Kidney (tissue), 14 donors: ENCODE measurements around the gene CORIN. TPM values are rescaled to one million over a fixed set of nuclear protein-coding genes. Genes with fewer than 3 reads are reported as not detected.
"Not testable (repeated sequence)": the region's sequence is repeated elsewhere in the genome, so short reads cannot be mapped to it uniquely, and the experiment has no call there.

ENCODE experiments used
- DNase-seq, 5 donors: peaks; one replicate each; pipeline ENCODE4 v3.0.0-alpha.2; 2013 to 2020
- FAIRE-seq: peaks from 2 replicates; lab custom pipeline; 2012; peaks lifted over from hg19 to GRCh38; lab: Jason Lieb, UNC
- H3K27ac ChIP-seq, 2 donors: one replicate each; pipeline ENCODE4 v1.7.0; 2013; ENCODE audit warnings: low read depth in 2 of 2, low read length in 2 of 2, inconsistent platforms in 1 of 2
- H3K27me3 ChIP-seq: one replicate; pipeline ENCODE4 v1.7.1; 2013; ENCODE audit warnings: low read length, inconsistent platforms; ENCODE audit not compliant: control insufficient read depth, insufficient read depth
- H3K36me3 ChIP-seq, 3 donors: one replicate each; pipeline versions ENCODE4 v1.7.0 to v1.7.1; 2013; ENCODE audit warnings: low read length in 3 of 3, control low read depth in 1 of 3, inconsistent platforms in 1 of 3; ENCODE audit not compliant: insufficient read depth in 3 of 3, control insufficient read depth in 2 of 3
- H3K4me1 ChIP-seq, 3 donors: one replicate each; pipeline versions ENCODE4 v1.7.0 to v1.7.1; 2013; ENCODE audit warnings: low read length in 3 of 3, inconsistent platforms in 1 of 3, low read depth in 1 of 3; ENCODE audit not compliant: control insufficient read depth in 2 of 3, insufficient read depth in 2 of 3
- H3K4me3 ChIP-seq, 3 donors: one replicate each; pipeline versions ENCODE4 v1.7.0 to v1.8.1; 2013; ENCODE audit warnings: low read length in 3 of 3, control low read depth in 1 of 3, inconsistent platforms in 1 of 3
- H3K9ac ChIP-seq, 3 donors: one replicate each; pipeline versions ENCODE4 v1.7.0 to v1.7.1; 2013; ENCODE audit warnings: low read length in 3 of 3, control low read depth in 1 of 3, inconsistent platforms in 1 of 3
- H3K9me3 ChIP-seq, 3 donors: one replicate each; pipeline versions ENCODE4 v1.7.0 to v1.7.1; 2013; ENCODE audit warnings: low read length in 3 of 3, control low read depth in 1 of 3, inconsistent platforms in 1 of 3; ENCODE audit not compliant: control insufficient read depth in 2 of 3, insufficient read depth in 1 of 3
- intact Hi-C: fragments of 100-400 bp; cut with DNase I; formaldehyde crosslinking; loops from one replicate; pipeline ENCODE4 v1.11.1; 2022
- polyA plus RNA-seq: library from polyadenylated mRNA; stranded (reverse); fragments of 350-450 nt; fragmentation: Illumina TruSeq; extraction: RNeasy Lipid Tissue Mini Kit (QIAGEN cat#74804); gene quantifications from one replicate; pipeline ENCODE4 v1.2.3, GENCODE V29; 2014; ENCODE audit warnings: low read depth, low replicate concordance; ENCODE audit not compliant: insufficient read depth
- total RNA-seq: library from RNA; stranded (reverse); fragmentation: NEBNext Ultra II Directional; extraction: Animal tissue kit (Norgen Biotek cat#: 25700); gene quantifications from one replicate; pipeline ENCODE4 v1.2.1, GENCODE V29; 2021
- TF ChIP-seq, protein P1 (sequence below): IDR thresholded peaks from 3 replicates; pipeline ENCODE4 v1.5.1; 2012; ENCODE audit warnings: mild to moderate bottlenecking, moderate library complexity, borderline replicate concordance; ENCODE audit not compliant: insufficient read depth; ENCODE audit errors: extremely low read depth
- donor health status: control.
- donor health status: control.
- donor health status: control.
- donor health status: control.
- donor health status: control.
- donor health status: DM: yes; HTN: yes; CAD: no.
- donor health status: Normal renal cell carcinoma (clear cell type).

The CORIN gene
- total and polyA plus RNA-seq, 2 donors from 2014 or later, result 0.75 to 2.6 TPM

GRCh38 chr4:47771020-47771419 is 66.8 kb downstream of the CORIN start:
- DNase-seq (no peak), FAIRE-seq (no peak)
- Histone ChIP-seq H3K27me3 (no peaks in the 10 kb centered on the region), H3K4me1 (no peaks in the 10 kb centered on the region), H3K36me3 (no peaks in the 10 kb centered on the region), H3K9ac (no peak overlapping the region), H3K27ac (no peak overlapping the region), H3K4me3 (no peak overlapping the region), H3K9me3 (no peaks in the 10 kb centered on the region)
- TF ChIP-seq, protein P1, sequence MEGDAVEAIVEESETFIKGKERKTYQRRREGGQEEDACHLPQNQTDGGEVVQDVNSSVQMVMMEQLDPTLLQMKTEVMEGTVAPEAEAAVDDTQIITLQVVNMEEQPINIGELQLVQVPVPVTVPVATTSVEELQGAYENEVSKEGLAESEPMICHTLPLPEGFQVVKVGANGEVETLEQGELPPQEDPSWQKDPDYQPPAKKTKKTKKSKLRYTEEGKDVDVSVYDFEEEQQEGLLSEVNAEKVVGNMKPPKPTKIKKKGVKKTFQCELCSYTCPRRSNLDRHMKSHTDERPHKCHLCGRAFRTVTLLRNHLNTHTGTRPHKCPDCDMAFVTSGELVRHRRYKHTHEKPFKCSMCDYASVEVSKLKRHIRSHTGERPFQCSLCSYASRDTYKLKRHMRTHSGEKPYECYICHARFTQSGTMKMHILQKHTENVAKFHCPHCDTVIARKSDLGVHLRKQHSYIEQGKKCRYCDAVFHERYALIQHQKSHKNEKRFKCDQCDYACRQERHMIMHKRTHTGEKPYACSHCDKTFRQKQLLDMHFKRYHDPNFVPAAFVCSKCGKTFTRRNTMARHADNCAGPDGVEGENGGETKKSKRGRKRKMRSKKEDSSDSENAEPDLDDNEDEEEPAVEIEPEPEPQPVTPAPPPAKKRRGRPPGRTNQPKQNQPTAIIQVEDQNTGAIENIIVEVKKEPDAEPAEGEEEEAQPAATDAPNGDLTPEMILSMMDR, result no peak
- intact Hi-C loops, result no loop called here

GRCh38 chr4:47767956-47768355 is 69.9 kb downstream of the CORIN start:
- H3K4me3 ChIP-seq, FAIRE-seq, H3K4me1 ChIP-seq, H3K9ac ChIP-seq, intact Hi-C loops, H3K27me3 ChIP-seq, DNase-seq, H3K36me3 ChIP-seq, H3K27ac ChIP-seq, H3K9me3 ChIP-seq: not testable (repeated sequence)

- Histone ChIP-seq H3K27me3 (no peaks in the 10 kb centered on the region), H3K4me3 (no peak overlapping the region), H3K27ac (no peak overlapping the region), H3K4me1 (no peaks in the 10 kb centered on the region), H3K9ac (no peak overlapping the region), H3K9me3 (no peaks in the 10 kb centered on the region), H3K36me3 (no peaks in the 10 kb centered on the region)
- DNase-seq, result no peak
- TF ChIP-seq, protein P1, result no peak
- intact Hi-C loops, result no loop called here
- FAIRE-seq, result no peak
Observed at GRCh38 chr4:47763279-47763678, 74.6 kb downstream of the CORIN start.

GRCh38 chr4:47762376-47763266 is 75.2 kb downstream of the CORIN start:
- no peaks in the 10 kb centered on the region for H3K36me3 ChIP-seq
- intact Hi-C loops, result no loop called here
- no peaks in the 10 kb centered on the region for H3K9me3 ChIP-seq
- H3K4me1 ChIP-seq, result no peaks in the 10 kb centered on the region
- TF ChIP-seq, protein P1, result no peak
- H3K9ac ChIP-seq, result no peak overlapping the region
- no peak overlapping the region for H3K27ac ChIP-seq
- no peak overlapping the region for H3K4me3 ChIP-seq
- DNase-seq (no peak), FAIRE-seq (no peak)
- H3K27me3 ChIP-seq, result no peaks in the 10 kb centered on the region

DNA sequence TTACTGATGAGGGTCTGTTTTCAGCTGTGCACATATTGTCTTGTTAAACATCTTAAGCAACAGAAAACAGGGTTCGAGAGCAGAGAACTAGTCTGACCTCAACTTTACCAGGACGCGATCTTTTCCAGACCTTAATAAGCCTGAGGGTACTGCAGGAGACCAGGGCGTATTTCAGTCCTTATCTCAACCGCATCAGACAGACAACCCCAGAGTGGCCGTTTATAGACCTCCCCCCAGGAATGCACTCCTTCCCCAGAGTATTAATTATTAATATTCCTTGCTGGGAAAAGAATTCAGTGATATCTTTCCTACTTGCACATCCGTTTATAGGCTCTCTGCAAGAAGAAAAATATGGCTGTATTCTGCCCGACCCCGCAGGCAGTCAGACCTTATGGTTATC is 84.6 kb downstream of the CORIN start:
- H3K4me3 ChIP-seq, H3K27me3 ChIP-seq, DNase-seq, H3K36me3 ChIP-seq, H3K4me1 ChIP-seq, H3K27ac ChIP-seq, H3K9ac ChIP-seq, H3K9me3 ChIP-seq, intact Hi-C loops, FAIRE-seq: not testable (repeated sequence)
